Tibial nerve (tissue), 4 donors: ENCODE results near the gene ANKRD28. TPM values are rescaled to one million over a fixed set of nuclear protein-coding genes. Genes with fewer than 3 reads are reported as not detected.

Experiments used
- DNase-seq, 2 donors: peaks; one replicate each; pipeline ENCODE4 v3.0.0-alpha.2; 2019; ENCODE audit warnings: low spot score in 2 of 2
- H3K27ac ChIP-seq, 4 donors: fragments of 200-600 bp; sonication (generic) in 3 of 4; one replicate each; pipeline ENCODE4 v1.5.1; 2017 to 2019; ENCODE audit warnings: mild to moderate bottlenecking in 1 of 4
- H3K27me3 ChIP-seq, 2 donors: fragments of 200-600 bp; sonication (generic) in 1 of 2; one replicate each; pipeline versions ENCODE4 v1.5.1 to v1.6.0; 2017 to 2019
- H3K36me3 ChIP-seq, 3 donors: fragments of 200-600 bp; sonication (generic); one replicate each; pipeline ENCODE4 v1.5.1; 2018 to 2019
- H3K4me1 ChIP-seq, 4 donors: fragments of 200-600 bp; sonication (generic) in 3 of 4; one replicate each; pipeline ENCODE4 v1.5.1; 2017 to 2019
- H3K4me3 ChIP-seq, 4 donors: fragments of 200-600 bp; sonication (generic) in 3 of 4; one replicate each; pipeline ENCODE4 v1.5.1; 2017 to 2019; ENCODE audit warnings: mild to moderate bottlenecking in 1 of 4, moderate library complexity in 1 of 4
- H3K9me3 ChIP-seq, 4 donors: fragments of 200-600 bp; sonication (generic) in 3 of 4; one replicate each; pipeline ENCODE4 v1.5.1; 2017 to 2019
- EP300 ChIP-seq, 2 donors: sonication (generic); formaldehyde crosslinking; IDR thresholded peaks; one replicate each; pipeline ENCODE4 v1.6.1; 2017; ENCODE audit warnings: antibody characterized with exemption in 2 of 2, mild to moderate bottlenecking in 1 of 2
- POLR2A ChIP-seq, 2 donors: fragments of 450-650 bp; IDR thresholded peaks; one replicate each; pipeline ENCODE4 v1.6.1; 2017; ENCODE audit warnings: antibody characterized with exemption in 2 of 2, mild to moderate bottlenecking in 2 of 2, moderate library complexity in 2 of 2
- WGBS, 2 donors: methylation state at CpG; one replicate each; pipeline ENCODE4 v1.1.5; 2018; 5-methylcytosine and 5-hydroxymethylcytosine counted together
- total RNA-seq, 4 donors: library from RNA; depleted of rRNA; stranded (reverse); fragments of >200 nt; gene quantifications; one replicate each; pipeline ENCODE4 v1.1.0, GENCODE V29; 2016
- TF ChIP-seq, protein P1 (sequence below), 5 experiments: fragments of 200-600 bp in 3 of 5; fragments of 450-650 bp in 2 of 5; sonication (generic) in 3 of 5; IDR thresholded peaks; one replicate each; pipeline ENCODE4 v1.5.1; 2016 to 2019; ENCODE audit warnings: antibody characterized with exemption in 5 of 5, mild to moderate bottlenecking in 3 of 5, moderate library complexity in 2 of 5

The ANKRD28 gene
- total RNA-seq, 4 donors from 2014 or later: 78.3 to 93.6 (median 81.0) TPM

DNA sequence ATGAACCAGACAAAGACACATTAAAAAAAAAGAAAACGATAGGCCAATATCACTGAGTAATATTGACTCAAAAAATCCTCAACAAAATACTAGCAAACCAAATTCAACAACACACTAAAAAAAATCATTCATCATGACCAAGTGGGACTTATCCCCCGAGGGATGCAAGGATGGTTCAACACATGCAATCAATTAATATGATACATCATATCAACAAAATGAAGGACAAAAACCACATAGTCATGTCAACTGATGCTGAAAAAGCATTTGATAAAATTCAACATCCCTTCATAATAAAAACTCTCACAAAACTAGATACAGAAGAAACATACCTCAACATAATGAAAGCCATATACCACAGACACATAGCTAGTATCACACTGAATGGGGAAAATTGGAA lies 41.8 kb upstream of the ANKRD28 start:
- Histone ChIP-seq H3K36me3 (no peaks in the 10 kb centered on the region), H3K9me3 (peaks cover 0 to 29% (median 11%) of the 10 kb centered on the region in 4 donors), H3K4me3 (no peak overlapping the region), H3K4me1 (no peaks in the 10 kb centered on the region), H3K27me3 (no peaks in the 10 kb centered on the region), H3K27ac (no peak overlapping the region)
- TF ChIP-seq EP300 (IDR thresholded peaks at IDR 0.05) (no peak), POLR2A (IDR thresholded peaks at IDR 0.05) (no peak)
- TF ChIP-seq, protein P1, sequence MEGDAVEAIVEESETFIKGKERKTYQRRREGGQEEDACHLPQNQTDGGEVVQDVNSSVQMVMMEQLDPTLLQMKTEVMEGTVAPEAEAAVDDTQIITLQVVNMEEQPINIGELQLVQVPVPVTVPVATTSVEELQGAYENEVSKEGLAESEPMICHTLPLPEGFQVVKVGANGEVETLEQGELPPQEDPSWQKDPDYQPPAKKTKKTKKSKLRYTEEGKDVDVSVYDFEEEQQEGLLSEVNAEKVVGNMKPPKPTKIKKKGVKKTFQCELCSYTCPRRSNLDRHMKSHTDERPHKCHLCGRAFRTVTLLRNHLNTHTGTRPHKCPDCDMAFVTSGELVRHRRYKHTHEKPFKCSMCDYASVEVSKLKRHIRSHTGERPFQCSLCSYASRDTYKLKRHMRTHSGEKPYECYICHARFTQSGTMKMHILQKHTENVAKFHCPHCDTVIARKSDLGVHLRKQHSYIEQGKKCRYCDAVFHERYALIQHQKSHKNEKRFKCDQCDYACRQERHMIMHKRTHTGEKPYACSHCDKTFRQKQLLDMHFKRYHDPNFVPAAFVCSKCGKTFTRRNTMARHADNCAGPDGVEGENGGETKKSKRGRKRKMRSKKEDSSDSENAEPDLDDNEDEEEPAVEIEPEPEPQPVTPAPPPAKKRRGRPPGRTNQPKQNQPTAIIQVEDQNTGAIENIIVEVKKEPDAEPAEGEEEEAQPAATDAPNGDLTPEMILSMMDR (IDR thresholded peaks at IDR 0.05): no peak
- DNase-seq: no peak
- WGBS, 2 donors: 97 to 99% methylated on average over 2 of the region's 2 CpGs

GRCh38 chr3:15831927-15832326 lies 34.1 kb upstream of the ANKRD28 start:
- Histone ChIP-seq H3K9me3 (no peaks in the 10 kb centered on the region), H3K4me1 (peaks cover 0 to 8% (median 0%) of the 10 kb centered on the region in 4 donors), H3K4me3 (no peak overlapping the region), H3K27ac (no peak overlapping the region), H3K27me3 (no peaks in the 10 kb centered on the region), H3K36me3 (no peaks in the 10 kb centered on the region)
- TF ChIP-seq EP300 (IDR thresholded peaks at IDR 0.05) (no peak), POLR2A (IDR thresholded peaks at IDR 0.05) (no peak)
- TF ChIP-seq, protein P1 (IDR thresholded peaks at IDR 0.05): no peak
- 54 to 65% methylated on average over 1 of the region's 1 CpG for WGBS, 2 donors
- DNase-seq: no peak

DNA sequence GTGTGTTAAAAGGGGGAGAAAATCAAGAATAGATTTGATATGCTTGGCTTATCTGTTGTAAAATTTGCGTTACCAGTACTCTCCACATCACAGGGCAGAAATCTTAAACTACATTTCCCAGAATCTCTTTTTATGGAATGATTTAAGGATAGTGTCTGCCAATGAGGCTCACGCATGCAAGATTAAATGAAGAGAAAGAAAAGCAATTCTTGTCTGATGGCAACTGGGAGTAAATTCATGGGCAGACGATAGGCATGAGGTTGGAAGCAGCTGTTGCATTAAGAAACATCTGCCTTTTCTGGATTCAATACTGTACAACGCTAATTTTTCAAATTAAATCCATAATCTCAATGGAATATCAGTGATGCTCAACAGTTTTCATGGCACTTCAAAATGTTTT lies 27.2 kb upstream of the ANKRD28 start:
- WGBS, 2 donors: 83 to 87% methylated on average over 4 of the region's 4 CpGs
- no peak for DNase-seq
- H3K27ac ChIP-seq: no peak overlapping the region
- no peaks in the 10 kb centered on the region for H3K36me3 ChIP-seq
- H3K4me3 ChIP-seq: no peak overlapping the region
- TF ChIP-seq EP300 (IDR thresholded peaks at IDR 0.05) (no peak), POLR2A (IDR thresholded peaks at IDR 0.05) (no peak)
- TF ChIP-seq, protein P1 (IDR thresholded peaks at IDR 0.05): no peak
- peaks cover 0 to 26% (median 9%) of the 10 kb centered on the region in 4 donors for H3K4me1 ChIP-seq
- no peaks in the 10 kb centered on the region for H3K9me3 ChIP-seq
- no peaks in the 10 kb centered on the region for H3K27me3 ChIP-seq

- DNase-seq: no peak
- WGBS, 2 donors: 93 to 94% methylated on average over 7 of the region's 7 CpGs
- H3K36me3 ChIP-seq: no peaks in the 10 kb centered on the region
- no peak for TF ChIP-seq EP300 (IDR thresholded peaks at IDR 0.05)
- TF ChIP-seq, protein P1 (IDR thresholded peaks at IDR 0.05): no peak
- TF ChIP-seq POLR2A (IDR thresholded peaks at IDR 0.05): no peak
- peaks cover 0 to 35% (median 12%) of the 10 kb centered on the region in 4 donors for H3K4me1 ChIP-seq
- no peak overlapping the region for H3K4me3 ChIP-seq
- H3K27ac ChIP-seq: no peak overlapping the region
- H3K27me3 ChIP-seq: no peaks in the 10 kb centered on the region
- H3K9me3 ChIP-seq: no peaks in the 10 kb centered on the region
Measured at GRCh38 chr3:15823092-15823491, 25.3 kb upstream of the ANKRD28 start.

DNA sequence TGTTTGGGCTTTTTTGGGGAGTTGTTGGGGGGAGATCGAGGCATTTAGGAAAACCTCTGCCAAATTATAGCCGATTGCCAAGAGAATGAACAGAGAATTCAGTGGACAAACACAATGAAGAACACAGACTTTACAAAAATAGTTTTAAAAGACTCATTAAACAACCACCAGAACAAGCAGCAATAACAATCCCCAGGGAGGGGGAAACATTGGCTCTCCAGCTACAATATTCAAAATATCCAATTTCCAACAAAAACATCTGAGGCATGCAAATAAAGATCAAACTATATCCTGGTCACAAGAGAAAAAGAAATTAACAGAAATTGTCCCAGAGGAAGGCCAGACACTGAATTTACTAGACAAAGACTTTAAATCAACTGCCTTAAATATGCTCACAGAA lies 24.5 kb upstream of the ANKRD28 start:
- WGBS, 2 donors: 22% methylated on average over 2 of the region's 2 CpGs
- H3K36me3 ChIP-seq: no peaks in the 10 kb centered on the region
- H3K27me3 ChIP-seq: no peaks in the 10 kb centered on the region
- peaks cover 0 to 40% (median 12%) of the 10 kb centered on the region in 4 donors for H3K4me1 ChIP-seq
- DNase-seq: no peak
- peak overlapping the region in 2 of 4 donors; percentile 48 to 71 for H3K27ac ChIP-seq
- H3K4me3 ChIP-seq: no peak overlapping the region
- no peak for TF ChIP-seq EP300 (IDR thresholded peaks at IDR 0.05)
- no peak for TF ChIP-seq POLR2A (IDR thresholded peaks at IDR 0.05)
- TF ChIP-seq, protein P1 (IDR thresholded peaks at IDR 0.05): no peak
- H3K9me3 ChIP-seq: no peaks in the 10 kb centered on the region
